GM13976 (cell line): ENCODE results near the gene NEURL2.

ENCODE experiments used
- DNase-seq: peaks from one replicate; pipeline ENCODE4 v3.0.0; 2012; ENCODE audit warnings: low spot score
- CTCF ChIP-seq: IDR thresholded peaks from 2 replicates; pipeline ENCODE4 v1.5.1; 2012; ENCODE audit warnings: borderline replicate concordance, mild to moderate bottlenecking; ENCODE audit not compliant: insufficient read depth; ENCODE audit errors: extremely low read depth, missing control alignments, control extremely low read depth
- in situ Hi-C: fragments of 300-500 bp; cut with MboI; formaldehyde crosslinking; loops from one replicate; pipeline ENCODE4 v1.12.0; 2022; ENCODE audit warnings: low sequenced_read_pairs, mixed read lengths, inconsistent platforms; ENCODE audit not compliant: unreplicated experiment

NEURL2 gene

DNA sequence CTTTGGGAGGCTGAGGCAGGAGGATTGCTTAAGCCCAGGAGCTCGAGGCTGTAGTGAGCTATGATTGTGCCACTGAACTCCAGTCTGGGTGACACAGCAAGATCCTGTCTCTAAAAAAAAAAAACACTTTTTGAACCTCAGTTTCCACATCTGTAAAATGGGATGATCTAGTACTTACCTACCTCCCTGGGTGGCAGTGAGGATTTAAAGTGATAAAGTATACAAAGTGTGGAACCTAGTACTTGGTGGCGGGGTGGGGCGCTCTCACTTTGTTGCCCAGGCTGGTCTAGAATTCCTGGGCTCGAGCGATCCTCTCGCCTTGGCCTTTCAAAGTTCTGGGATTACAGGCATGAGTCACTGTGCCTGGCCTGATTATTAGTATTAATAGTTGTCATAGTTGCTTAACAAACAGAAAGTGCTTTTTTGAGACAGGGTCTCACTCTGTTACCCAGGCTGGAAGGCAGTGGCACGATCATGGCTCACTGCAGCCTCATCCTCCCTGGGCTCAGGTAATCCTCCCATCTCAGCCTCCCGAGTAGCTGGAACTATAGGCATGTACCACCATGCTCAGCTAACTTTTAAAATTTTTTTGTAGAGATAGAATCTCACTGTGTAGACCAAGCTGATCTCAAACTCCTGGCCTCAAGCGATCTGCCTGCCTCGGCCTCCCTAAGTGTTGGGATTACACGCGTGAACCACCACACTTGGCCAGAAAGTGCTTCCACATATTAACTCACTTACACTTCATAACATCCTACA is 27.9 kb upstream of the NEURL2 start:
- in situ Hi-C loops = no loop called here
- TF ChIP-seq CTCF = no peak
- no peak for DNase-seq

GRCh38 chr20:45918182-45918737 is 27.3 kb upstream of the NEURL2 start:
- TF ChIP-seq CTCF = no peak
- in situ Hi-C loops = no loop called here
- no peak for DNase-seq

DNA sequence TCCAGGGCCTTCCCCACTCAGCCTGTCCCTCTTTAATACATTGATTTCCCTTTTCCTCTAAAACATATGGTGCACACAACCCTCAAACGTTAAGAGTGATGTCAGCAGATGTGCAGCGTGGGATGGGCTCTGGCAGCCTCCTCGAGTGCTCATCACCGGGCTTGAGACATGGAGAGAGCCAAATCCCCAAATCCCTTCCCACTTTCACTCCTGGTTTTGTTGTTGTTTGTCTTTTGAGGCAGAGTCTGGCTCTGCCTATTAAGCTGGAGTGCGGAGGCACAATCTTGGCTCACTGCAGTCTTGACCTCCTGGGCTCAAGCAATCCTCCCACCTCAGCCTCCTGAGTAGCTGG is 26.8 kb upstream of the NEURL2 start:
- in situ Hi-C loops = no loop called here
- TF ChIP-seq CTCF = no peak
- no peak for DNase-seq

DNA sequence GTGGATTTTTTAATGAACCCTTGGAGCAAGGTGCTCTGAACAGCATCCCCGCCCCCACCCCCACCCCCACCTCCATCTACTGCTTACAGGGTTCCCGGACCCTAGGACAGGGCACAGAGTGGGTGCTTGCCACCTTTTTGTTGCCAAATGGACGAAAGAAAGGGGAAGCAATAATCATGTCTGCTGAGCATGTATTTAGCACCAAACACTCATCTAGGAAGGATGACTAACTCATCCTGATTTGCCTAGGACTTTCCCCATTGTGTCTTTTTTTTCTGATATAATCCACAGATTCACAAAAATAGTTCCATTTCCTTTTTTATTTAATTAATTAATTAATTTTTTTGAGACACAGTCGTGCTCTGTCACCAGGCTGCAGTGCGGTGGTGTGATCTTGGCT is 22.1 kb upstream of the NEURL2 start:
- DNase-seq = no peak
- in situ Hi-C loops = no loop called here
- no peak for TF ChIP-seq CTCF

DNA sequence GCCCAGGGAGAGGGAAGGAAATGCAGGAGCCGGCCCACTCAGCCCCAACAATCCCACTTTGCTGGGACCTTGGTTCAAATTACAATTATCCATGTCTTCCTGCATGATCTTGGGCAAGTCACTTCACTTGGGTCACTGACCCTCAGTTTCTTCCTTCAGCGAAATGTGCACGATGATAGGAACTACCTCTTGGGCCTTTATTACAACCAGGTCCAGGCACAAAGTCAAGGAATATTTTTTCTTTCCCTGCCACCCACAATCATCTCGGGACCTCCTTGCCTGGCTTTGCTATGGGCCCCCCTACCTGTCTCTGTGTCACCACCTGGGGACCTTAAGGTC is 21.3 kb upstream of the NEURL2 start:
- TF ChIP-seq CTCF = no peak
- no peak for DNase-seq
- in situ Hi-C loops = no loop called here

DNA sequence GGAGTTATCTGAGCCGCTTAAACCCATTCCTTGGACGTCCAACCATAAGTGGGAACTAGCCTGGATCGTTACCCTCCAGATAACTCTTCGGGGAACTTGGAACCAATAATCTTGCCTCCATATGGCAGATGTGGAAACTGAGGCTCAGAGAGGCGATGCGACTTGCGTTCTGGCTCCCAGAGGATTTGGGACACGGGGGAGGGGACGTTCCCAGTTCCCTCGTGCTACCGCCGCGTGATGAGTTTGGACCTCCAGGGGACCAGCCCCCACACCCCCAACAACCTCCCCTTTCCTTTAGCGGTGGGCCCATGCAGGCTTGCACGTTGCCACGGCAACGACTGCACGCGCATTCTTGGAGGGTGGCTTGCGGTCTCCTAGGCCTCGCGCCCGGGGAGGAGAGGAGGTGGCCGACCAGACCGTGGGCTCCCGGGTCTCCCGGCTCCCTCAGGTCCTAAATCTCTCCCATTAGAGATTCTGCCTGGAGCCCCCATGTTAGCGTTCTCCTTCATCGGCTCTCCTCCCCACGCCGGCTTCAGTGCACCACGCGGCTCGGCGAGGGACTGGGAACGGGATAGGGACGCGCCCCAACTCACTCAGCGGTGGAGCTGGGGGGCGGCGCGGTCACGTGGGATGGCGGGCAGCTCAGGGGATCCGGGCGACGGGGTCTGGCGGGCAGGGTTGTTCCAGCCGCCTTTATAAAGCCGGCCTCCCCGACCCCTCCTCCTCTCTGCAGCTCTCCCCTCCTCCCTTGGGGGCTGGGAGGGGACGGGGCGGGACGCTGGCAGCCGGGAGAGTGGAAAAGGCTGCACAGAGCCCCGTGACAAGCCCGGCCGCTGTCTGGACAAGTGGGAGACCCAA is 20.7 kb upstream of the NEURL2 start, which contains the start of gene PLTP:
Gene PLTP (minus strand): TSS at position 670 of the 858 bp plus-strand sequence. CDS start 703 bp downstream, outside the sequence.
- in situ Hi-C loops = no loop called here
- no peak for TF ChIP-seq CTCF
- DNase-seq = peak; percentile 63
